Measurements from ENCODE around the gene MAP3K4. TPM values are rescaled to one million over a fixed set of nuclear protein-coding genes. Genes with fewer than 3 reads are reported as not detected.

The MAP3K4 gene
- total RNA-seq, 1 donor from 2014 or later = 25.5 TPM

DNA sequence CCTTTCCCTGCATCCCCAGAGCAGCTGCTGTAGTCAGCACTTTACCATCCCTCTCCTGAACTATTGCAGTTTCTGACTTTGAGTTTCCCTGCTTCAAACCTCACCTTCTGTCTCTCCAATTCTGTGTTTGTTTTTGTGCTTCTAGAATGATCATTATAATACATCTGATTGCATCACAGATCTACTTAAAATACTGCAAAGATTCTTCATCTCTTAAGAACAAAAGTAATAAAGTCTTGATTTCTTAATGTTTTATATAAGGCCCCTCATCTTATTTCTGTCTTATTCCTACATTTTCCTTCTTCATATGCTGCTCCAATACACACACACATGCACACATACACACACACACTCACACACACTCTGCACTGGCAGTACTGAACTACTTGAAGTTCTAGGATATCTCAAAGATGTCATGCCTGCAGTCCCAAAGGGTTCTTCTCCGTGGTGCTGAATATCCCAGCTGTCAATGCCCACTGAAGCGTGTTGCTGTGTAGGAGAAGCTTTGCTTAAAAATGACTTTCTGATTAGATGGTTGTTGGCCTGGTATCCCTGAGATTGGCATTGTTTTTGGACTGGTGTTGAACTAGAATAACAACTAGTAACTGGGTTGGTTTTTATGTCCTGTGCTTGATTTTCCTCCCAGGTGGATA lies 97.2 kb downstream of the MAP3K4 start:
- H3K27ac Mint-ChIP-seq (ENCODE audit: unreplicated experiment) = no peak overlapping the region
- TF ChIP-seq, protein P1, sequence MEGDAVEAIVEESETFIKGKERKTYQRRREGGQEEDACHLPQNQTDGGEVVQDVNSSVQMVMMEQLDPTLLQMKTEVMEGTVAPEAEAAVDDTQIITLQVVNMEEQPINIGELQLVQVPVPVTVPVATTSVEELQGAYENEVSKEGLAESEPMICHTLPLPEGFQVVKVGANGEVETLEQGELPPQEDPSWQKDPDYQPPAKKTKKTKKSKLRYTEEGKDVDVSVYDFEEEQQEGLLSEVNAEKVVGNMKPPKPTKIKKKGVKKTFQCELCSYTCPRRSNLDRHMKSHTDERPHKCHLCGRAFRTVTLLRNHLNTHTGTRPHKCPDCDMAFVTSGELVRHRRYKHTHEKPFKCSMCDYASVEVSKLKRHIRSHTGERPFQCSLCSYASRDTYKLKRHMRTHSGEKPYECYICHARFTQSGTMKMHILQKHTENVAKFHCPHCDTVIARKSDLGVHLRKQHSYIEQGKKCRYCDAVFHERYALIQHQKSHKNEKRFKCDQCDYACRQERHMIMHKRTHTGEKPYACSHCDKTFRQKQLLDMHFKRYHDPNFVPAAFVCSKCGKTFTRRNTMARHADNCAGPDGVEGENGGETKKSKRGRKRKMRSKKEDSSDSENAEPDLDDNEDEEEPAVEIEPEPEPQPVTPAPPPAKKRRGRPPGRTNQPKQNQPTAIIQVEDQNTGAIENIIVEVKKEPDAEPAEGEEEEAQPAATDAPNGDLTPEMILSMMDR (IDR thresholded peaks at IDR 0.05) = no peak
- no peak overlapping the region for H3K4me3 Mint-ChIP-seq (ENCODE audit: unreplicated experiment)
- peaks cover 36% of the 10 kb centered on the region for H3K36me3 Mint-ChIP-seq (ENCODE audit: low read depth)
- peaks cover 11% of the 10 kb centered on the region for H3K9me3 Mint-ChIP-seq (ENCODE audit: low read depth)
- no peak for DNase-seq (ENCODE audit: low spot score)
- H3K27me3 Mint-ChIP-seq (ENCODE audit: low read depth) = no peaks in the 10 kb centered on the region
- peaks cover 15% of the 10 kb centered on the region for H3K4me1 Mint-ChIP-seq (ENCODE audit: low read depth)

DNA sequence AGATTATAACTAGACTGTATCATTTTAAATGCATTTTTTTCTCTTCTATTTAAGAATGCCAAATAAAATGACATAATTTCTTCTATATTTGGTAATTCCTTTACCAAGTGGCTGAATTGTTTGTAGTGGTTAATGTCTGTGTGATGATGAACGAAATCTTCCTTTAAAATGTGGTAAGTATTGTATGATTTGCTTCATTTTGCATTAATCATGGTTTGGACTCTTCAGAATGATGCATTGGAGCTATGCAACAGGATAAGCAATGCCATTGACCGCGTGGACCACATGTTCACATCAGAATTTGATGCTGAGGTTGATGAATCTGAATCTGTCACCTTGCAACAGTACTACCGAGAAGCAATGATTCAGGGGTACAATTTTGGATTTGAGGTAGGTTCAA lies 99.6 kb downstream of the MAP3K4 start:
- H3K4me1 Mint-ChIP-seq (ENCODE audit: low read depth) = peaks cover 7% of the 10 kb centered on the region
- no peak for DNase-seq (ENCODE audit: low spot score)
- peaks cover 31% of the 10 kb centered on the region for H3K36me3 Mint-ChIP-seq (ENCODE audit: low read depth)
- no peak overlapping the region for H3K27ac Mint-ChIP-seq (ENCODE audit: unreplicated experiment)
- H3K9me3 Mint-ChIP-seq (ENCODE audit: low read depth) = no peaks in the 10 kb centered on the region
- TF ChIP-seq, protein P1 (IDR thresholded peaks at IDR 0.05) = no peak
- no peak overlapping the region for H3K4me3 Mint-ChIP-seq (ENCODE audit: unreplicated experiment)
- H3K27me3 Mint-ChIP-seq (ENCODE audit: low read depth) = no peaks in the 10 kb centered on the region

DNA sequence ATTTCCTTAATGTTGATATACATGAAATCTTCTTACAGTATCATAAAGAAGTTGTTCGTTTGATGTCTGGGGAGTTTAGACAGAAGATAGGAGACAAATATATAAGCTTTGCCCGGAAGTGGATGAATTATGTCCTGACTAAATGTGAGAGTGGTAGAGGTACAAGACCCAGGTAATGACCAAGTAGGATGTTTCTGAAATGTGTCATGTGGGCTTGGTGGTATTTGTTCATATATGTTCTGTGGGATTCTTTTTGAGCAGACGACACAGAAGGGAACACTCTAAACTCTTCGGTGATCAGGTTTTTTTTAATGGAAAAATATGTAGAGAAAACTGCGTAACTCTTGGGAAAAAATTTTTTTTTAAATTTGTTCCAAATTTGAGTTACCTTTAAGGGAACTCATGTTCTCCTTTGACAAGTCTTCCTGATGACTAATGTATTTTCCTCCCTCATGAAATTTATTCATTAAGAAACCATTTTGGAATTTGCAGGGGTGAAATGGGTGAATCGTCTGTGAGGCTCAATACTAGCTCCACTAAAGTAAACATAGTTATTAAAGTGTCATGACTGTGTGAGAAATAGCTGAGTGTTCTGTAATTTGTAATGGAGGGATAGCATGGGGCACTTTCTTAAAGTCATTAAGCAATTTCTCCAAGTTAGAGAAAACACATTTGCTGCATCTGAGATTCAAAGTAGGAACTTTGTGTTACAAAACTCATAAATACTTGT lies 100.6 kb downstream of the MAP3K4 start:
- DNase-seq (ENCODE audit: low spot score) = no peak
- Mint-ChIP-seq H3K36me3 (ENCODE audit: low read depth) (peaks cover 25% of the 10 kb centered on the region), H3K4me1 (ENCODE audit: low read depth) (peaks cover 7% of the 10 kb centered on the region), H3K4me3 (ENCODE audit: unreplicated experiment) (no peak overlapping the region), H3K27me3 (ENCODE audit: low read depth) (no peaks in the 10 kb centered on the region), H3K27ac (ENCODE audit: unreplicated experiment) (no peak overlapping the region), H3K9me3 (ENCODE audit: low read depth) (no peaks in the 10 kb centered on the region)
- TF ChIP-seq, protein P1 (IDR thresholded peaks at IDR 0.05) = no peak

DNA sequence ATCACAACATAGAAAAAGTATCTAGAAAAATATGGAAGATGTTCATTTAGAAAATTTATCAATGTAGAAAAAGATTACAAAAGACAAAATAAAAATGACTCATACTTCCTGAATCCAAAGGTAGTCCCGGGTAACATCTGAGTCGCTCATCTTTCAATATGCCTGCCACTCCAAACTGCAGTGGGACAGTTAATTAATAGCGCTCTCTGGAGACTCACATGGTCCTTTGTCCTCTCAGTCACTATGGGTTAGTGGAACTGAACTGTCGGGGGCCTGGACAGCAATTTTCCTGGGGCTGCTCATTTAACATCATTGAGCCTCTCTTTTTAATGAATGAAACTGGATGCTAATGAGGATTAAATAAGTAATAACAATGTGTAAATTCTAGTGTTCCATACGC lies 103.4 kb downstream of the MAP3K4 start:
- Mint-ChIP-seq H3K9me3 (ENCODE audit: low read depth) (no peaks in the 10 kb centered on the region), H3K36me3 (ENCODE audit: low read depth) (peaks cover 24% of the 10 kb centered on the region), H3K27me3 (ENCODE audit: low read depth) (no peaks in the 10 kb centered on the region), H3K4me3 (ENCODE audit: unreplicated experiment) (no peak overlapping the region), H3K4me1 (ENCODE audit: low read depth) (peaks cover 7% of the 10 kb centered on the region), H3K27ac (ENCODE audit: unreplicated experiment) (no peak overlapping the region)
- TF ChIP-seq, protein P1 (IDR thresholded peaks at IDR 0.05) = no peak
- no peak for DNase-seq (ENCODE audit: low spot score)

DNA sequence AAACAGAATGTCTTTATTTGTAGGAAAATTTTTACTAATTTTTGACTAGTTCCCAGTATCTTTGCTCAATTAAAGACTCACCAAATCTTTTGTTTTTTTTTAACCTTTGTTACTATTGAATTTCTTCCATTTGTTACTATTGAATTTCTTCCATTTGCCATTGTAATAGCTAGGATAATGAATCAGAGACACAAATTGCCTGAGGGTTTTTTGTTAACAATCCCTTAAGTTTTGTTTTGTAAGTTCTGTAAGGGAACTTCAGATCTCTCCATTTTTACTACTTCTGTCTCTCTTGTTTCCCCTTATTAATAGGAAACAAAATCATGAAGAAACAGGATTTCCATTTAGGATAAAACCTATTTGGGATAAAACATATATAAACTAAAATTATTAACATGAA lies 104.3 kb downstream of the MAP3K4 start:
- peaks cover 25% of the 10 kb centered on the region for H3K36me3 Mint-ChIP-seq (ENCODE audit: low read depth)

More for the DNA sequence above, 104.3 kb downstream of the MAP3K4 start:
- H3K27me3 Mint-ChIP-seq (ENCODE audit: low read depth) = no peaks in the 10 kb centered on the region
- TF ChIP-seq, protein P1 (IDR thresholded peaks at IDR 0.05) = no peak
- peaks cover 7% of the 10 kb centered on the region for H3K4me1 Mint-ChIP-seq (ENCODE audit: low read depth)
- no peak for DNase-seq (ENCODE audit: low spot score)
- no peak overlapping the region for H3K4me3 Mint-ChIP-seq (ENCODE audit: unreplicated experiment)
- no peak overlapping the region for H3K27ac Mint-ChIP-seq (ENCODE audit: unreplicated experiment)
- no peaks in the 10 kb centered on the region for H3K9me3 Mint-ChIP-seq (ENCODE audit: low read depth)

Data from chondrocyte (in vitro differentiated cells).